ENCODE measurements around the gene SLC34A1. TPM values are rescaled to one million over a fixed set of nuclear protein-coding genes. Genes with fewer than 3 reads are reported as not detected.
A peak's percentile ranks its signal among the peaks of the same experiment; 100 is the strongest.

The SLC34A1 gene
- total RNA-seq, 4 donors from 2014 or later = not detected

GRCh38 chr5:177380805-177381126 lies 3.5 kb upstream of the SLC34A1 start:
- intact Hi-C loops (cut with DNase I) = no loop called here
- no peaks in the 10 kb centered on the region for H3K9me3 ChIP-seq
- 85% methylated on average over 6 of the region's 6 CpGs for WGBS

DNA sequence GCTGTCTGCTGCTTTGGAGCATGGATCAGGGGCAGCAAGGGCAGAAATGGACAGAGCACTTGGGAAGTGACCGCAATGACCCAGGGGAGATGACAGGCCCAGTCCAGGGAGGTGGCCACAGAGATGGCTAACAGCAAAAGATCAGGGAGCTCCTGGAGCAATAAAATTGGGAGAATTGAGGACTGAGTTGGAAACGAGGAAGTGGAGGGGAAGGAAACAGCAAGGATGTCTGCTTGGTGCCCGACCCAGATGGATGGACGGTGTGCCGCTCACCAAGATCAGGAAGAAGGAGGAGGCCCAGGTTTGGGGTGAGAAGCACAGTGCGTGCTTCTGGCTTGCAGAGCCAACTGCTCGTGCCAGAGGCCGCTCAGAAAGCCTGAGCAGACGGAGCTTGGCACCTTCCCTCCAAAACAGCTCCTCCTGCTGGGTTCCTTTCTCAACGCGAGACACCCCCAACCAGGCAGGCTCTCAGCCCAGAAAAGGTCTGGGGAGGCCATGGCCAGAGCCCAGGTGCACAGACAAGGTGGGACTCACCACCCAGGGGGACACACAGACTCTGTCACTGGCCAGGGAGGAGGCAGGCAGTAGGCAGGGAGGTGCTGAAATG lies 1.7 kb upstream of the SLC34A1 start:
- H3K36me3 ChIP-seq = no peaks in the 10 kb centered on the region
- TF ChIP-seq POLR2AphosphoS5 (IDR thresholded peaks at IDR 0.05) (peak in 1 of 2 donors; percentile 42), POLR2A (IDR thresholded peaks at IDR 0.05; ENCODE audit: low read depth) (no peak), EP300 (IDR thresholded peaks at IDR 0.05) (no peak), CTCF (IDR thresholded peaks at IDR 0.05) (peak; percentile 39 to 52 (median 48))
- WGBS = 40% methylated on average over 7 of the region's 11 CpGs
- peaks cover 0 to 13% (median 0%) of the 10 kb centered on the region in 4 donors for H3K27me3 ChIP-seq
- DNase-seq (ENCODE audit: extremely low spot score) = no peak
- no peak overlapping the region for H3K27ac ChIP-seq (replicated peaks in 1 of 4)
- no peak overlapping the region for H3K4me3 ChIP-seq
- peaks cover 5 to 7% (median 7%) of the 10 kb centered on the region in 4 donors for H3K4me1 ChIP-seq
- intact Hi-C loops (cut with DNase I) = no loop called here
- no peaks in the 10 kb centered on the region for H3K9me3 ChIP-seq

More at GRCh38 chr5:177380805-177381126, 3.5 kb upstream of the SLC34A1 start:
- TF ChIP-seq CTCF (IDR thresholded peaks at IDR 0.05) (no peak), EP300 (IDR thresholded peaks at IDR 0.05) (no peak), POLR2AphosphoS5 (IDR thresholded peaks at IDR 0.05) (no peak), POLR2A (IDR thresholded peaks at IDR 0.05; ENCODE audit: low read depth) (no peak)
- Histone ChIP-seq H3K4me1 (peaks cover 5 to 7% (median 7%) of the 10 kb centered on the region in 4 donors), H3K4me3 (no peak overlapping the region), H3K36me3 (no peaks in the 10 kb centered on the region), H3K27me3 (peaks cover 0 to 9% (median 0%) of the 10 kb centered on the region in 4 donors), H3K27ac (replicated peaks in 1 of 4) (no peak overlapping the region)
- no peak for DNase-seq (ENCODE audit: extremely low spot score)

DNA sequence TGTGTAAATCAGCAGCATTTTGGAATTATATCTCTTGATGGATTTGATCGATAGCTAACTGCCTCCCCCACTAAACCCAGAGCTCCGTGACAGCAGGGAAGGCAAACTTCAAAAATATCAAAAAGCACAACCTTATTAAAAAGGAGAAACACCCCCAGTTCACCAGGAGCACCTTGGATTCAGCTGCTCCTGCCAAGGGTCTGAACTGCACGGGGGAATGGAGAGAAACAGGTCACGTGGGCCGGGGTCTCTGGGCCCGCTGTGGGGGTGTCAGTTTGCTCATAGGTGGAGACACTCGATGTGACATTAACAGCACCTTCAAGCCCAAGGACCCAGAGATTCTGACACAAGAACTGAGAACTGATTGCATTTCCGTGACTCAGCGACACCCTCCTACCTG lies 1.1 kb upstream of the SLC34A1 start:
- intact Hi-C loops (cut with DNase I) = no loop called here
- TF ChIP-seq POLR2A (IDR thresholded peaks at IDR 0.05; ENCODE audit: low read depth) (no peak), CTCF (IDR thresholded peaks at IDR 0.05) (no peak), POLR2AphosphoS5 (IDR thresholded peaks at IDR 0.05) (no peak), EP300 (IDR thresholded peaks at IDR 0.05) (no peak)
- no peak overlapping the region for H3K4me3 ChIP-seq
- WGBS = 87% methylated on average over 9 of the region's 9 CpGs
- no peaks in the 10 kb centered on the region for H3K9me3 ChIP-seq
- DNase-seq (ENCODE audit: extremely low spot score) = no peak
- H3K36me3 ChIP-seq = no peaks in the 10 kb centered on the region
- no peak overlapping the region for H3K27ac ChIP-seq (replicated peaks in 1 of 4)
- H3K4me1 ChIP-seq = peaks cover 5 to 7% (median 7%) of the 10 kb centered on the region in 4 donors
- peaks cover 0 to 19% (median 0%) of the 10 kb centered on the region in 4 donors for H3K27me3 ChIP-seq

GRCh38 chr5:177385720-177386119 lies 1.5 kb downstream of the SLC34A1 start:
- 49% methylated on average over 5 of the region's 11 CpGs for WGBS
- no peak for DNase-seq (ENCODE audit: extremely low spot score)
- Histone ChIP-seq H3K27me3 (peaks cover 0 to 33% (median 0%) of the 10 kb centered on the region in 4 donors), H3K27ac (replicated peaks in 1 of 4) (no peak overlapping the region), H3K4me3 (no peak overlapping the region), H3K4me1 (peaks cover 5 to 28% (median 19%) of the 10 kb centered on the region in 4 donors), H3K36me3 (no peaks in the 10 kb centered on the region), H3K9me3 (no peaks in the 10 kb centered on the region)
- TF ChIP-seq POLR2A (IDR thresholded peaks at IDR 0.05; ENCODE audit: low read depth) = no peak
- TF ChIP-seq EP300 (IDR thresholded peaks at IDR 0.05) = no peak
- TF ChIP-seq POLR2AphosphoS5 (IDR thresholded peaks at IDR 0.05) = no peak
- TF ChIP-seq CTCF (IDR thresholded peaks at IDR 0.05) = no peak
- intact Hi-C loops (cut with DNase I) = loop anchor here (5.0 kb wide), 1 partner anchor 68 kb away; no protein-coding TSS in a partner anchor

Measured in esophagus muscularis mucosa (tissue), 4 donors.